Activated CD4-positive, alpha-beta T cell treated with anti-CD3 and anti-CD28 coated beads, Interleukin-2, amount 50 U/mL, for 16 hours (primary cell): Measurements from ENCODE around the gene PDGFB.
A peak's percentile ranks its signal among the peaks of the same experiment; 100 is the strongest.
"Not testable (repeated sequence)": the region's sequence is repeated elsewhere in the genome, so short reads cannot be mapped to it uniquely, and the experiment has no call there.

Experiments
- DNase-seq: peaks from one replicate; pipeline ENCODE4 v3.0.0-alpha.2; 2020

Gene PDGFB

DNA sequence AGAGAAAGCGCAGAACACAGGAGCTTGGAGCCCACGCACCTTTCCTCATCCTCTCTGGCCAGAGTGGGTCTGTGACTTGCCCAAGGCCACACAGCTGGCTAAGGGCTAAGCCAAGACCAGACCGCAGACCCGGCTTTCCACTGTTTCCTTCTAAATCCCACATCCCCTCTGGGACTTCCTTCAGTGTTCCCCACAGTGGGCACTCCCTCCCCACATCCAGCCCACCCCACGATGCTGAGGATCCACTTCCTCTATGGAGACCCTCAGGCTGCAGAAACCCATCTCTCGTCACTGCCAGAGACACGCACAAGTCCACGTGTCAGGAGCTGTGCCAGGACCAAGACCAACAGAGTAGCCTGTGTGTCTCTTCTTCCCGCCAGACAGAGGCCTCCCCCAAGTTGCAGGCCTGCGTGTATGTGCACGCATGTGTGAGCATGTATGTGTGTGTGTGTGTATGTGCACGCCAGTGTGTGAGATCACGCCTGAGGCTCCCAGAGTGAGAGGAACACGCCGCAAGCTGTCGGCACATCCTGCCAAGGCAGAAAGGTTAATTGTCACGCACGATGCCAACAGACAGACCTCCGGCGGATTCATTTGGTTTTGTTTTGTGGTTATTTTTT is 21.6 kb downstream of the PDGFB start:
- DNase-seq = no peak

DNA sequence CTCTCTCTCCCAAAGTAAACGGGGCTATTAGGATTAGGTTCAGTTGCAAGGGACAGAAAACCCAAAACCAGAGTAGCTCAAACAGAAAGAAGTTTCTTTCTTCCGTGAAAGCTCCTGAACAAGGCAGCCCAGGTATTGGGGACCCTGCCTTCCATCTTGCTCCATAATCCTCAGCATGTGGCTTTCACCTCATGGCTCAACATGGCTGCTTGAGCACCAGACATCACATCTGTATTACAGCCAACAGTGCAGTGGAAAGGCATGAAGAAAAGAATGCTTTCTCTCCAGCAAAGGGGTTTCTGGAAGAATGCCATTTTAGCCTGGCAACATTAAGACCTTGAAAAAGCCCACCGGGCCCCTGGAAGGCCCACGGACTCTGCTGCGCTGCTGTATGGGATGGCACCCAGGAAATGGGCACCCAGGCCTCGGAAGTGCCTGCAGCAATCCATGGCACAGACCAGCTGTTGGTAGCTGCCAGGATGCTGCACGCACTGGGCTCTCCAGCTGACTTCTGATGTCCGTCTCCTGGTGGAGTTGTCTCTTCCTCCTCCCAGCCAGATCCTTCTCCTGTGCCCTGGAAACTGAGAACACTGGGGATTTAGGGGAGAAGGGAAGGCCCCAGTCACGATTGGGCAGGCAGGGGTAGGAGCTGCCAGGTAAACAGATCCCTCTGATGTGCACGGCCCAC is 22.6 kb downstream of the PDGFB start:
- no peak for DNase-seq

DNA sequence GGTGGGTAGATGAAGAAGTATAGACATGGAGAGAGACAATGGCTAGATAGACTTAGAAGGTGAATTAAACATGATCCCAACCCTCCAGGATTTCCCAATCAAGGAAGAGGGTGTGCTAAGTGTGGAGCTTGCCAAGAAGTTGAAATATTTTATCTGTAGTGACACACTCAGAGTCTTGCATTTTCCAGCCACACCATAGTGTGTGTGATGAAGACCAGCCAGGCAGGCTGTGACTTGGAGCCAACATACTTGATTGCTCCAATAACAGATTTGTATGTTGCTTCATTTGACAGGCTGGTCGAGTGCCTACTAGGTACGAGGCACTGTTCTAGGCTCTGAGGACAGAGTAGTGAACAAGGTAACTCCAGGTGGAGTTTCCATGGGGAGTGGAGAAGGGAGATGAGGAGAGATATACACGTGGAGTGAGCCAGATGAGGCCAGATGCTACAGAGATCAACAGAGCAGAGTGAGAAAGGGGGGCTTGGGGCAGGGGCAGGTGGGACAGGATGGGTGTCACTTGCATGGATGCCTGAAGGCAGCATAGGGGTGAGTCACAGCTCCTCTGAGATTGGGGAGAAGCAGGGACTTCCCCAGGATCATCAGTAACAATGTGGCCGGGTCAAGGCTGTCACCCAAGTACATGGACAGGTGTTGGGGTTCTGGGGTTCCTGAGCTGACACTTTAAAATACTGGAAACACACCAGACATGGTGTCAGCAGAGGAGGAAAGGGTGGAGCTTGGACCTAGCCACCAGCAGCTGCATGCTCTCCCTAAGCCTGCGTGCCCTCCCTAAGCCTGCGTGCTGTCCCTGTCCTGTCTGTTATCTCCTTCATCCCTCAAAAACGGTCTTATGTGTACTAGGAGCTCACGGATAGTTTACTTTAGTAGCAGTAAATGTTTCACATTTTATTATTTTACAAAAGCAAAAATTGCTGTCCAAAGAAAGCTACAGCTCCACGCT is 23.6 kb downstream of the PDGFB start:
- no peak for DNase-seq

DNA sequence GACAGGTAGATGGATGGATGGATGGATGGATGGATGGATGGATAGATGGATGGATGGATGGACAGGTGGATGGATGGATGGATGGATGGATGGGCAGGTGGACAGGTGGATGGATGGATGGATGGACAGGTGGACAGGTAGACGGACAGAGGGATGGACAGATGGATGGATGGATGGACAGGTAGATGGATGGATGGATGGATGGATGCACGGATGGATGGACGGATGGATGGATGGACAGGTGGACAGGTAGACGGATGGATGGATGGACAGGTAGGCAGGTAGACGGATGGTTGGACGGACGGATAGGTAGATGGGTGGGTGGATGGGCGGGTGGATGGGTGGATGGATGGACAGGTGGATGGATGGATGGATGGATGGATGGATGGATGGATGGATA is 24.3 kb downstream of the PDGFB start:
- DNase-seq = no peak

DNA sequence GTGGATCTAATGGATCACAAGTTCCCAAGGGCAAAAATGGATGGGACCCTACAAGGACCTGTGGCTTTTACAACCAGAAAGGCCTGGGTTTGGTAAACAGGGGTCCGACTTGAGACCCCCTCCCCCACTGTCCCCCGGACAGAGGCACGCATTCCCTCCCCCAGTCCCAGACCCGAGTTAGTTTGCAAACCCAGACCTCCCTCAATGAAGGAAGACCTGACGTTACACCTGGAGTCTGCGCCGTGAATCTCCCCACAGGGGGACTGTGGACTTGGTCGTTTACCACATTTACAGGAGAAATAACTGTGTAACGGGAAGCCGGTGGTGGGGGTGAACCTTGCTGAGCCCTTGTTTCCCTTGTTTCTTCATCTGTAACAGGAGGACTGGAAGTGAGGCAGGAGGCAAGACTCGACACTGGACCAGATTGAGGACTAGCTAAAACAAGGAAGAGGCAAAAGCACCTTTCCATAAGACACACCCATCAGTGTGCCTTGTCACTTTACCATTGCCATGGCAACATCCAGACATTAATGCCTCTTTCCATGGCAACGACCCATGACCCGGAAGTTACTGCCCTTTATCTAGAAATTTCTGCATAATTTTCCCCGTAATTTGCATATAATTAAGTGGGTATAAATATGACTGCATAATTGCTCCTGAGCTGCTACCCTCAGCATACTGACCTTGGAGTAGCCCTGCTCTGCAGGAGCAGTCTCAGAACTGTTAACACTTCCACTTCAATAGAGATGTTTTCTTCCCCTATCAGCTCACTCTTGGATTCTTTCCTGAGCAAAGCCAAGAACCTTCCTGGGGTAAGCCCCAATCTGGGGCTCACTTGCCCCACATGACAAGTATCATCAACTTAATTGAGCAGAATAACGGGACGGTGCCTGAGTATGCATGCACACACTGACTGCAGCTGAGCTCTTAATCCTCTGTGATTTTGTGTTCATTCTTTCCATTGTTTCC is 25.4 kb downstream of the PDGFB start:
- DNase-seq = no peak

DNA sequence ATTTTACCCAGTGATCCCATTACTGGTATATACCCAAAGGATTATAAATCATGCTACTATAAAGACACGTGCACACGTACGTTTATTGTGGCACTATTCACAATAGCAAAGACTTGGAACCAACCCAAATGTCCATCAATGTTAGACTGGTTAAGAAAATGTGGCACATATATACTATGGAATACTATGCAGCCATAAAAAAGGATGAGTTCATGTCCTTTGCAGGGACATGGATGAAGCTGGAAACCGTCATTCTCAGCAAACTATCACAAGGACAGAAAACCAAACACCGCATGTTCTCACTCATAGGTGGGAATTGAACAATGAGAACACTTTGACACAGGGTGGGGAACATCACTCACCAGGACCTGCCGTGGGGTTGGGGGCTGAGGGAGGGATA is 26.4 kb downstream of the PDGFB start:
- not testable (repeated sequence) for DNase-seq

DNA sequence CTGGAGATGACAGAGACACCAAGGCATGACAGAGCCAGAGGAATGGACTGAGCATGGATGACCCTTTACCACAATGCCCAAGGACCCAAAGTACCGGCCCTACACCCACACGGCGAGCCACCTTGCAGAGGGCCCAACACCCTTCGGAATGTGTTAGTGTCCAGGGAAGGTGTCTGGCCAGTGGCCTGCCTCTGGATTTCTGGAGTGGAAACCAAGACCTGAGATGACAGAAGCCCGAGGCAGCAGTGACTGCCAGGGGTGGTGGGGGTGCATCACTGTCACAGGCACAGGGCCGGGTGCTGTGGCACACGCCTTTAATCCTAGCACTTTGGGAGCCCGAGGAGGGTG is 28.7 kb downstream of the PDGFB start:
- no peak for DNase-seq

DNA sequence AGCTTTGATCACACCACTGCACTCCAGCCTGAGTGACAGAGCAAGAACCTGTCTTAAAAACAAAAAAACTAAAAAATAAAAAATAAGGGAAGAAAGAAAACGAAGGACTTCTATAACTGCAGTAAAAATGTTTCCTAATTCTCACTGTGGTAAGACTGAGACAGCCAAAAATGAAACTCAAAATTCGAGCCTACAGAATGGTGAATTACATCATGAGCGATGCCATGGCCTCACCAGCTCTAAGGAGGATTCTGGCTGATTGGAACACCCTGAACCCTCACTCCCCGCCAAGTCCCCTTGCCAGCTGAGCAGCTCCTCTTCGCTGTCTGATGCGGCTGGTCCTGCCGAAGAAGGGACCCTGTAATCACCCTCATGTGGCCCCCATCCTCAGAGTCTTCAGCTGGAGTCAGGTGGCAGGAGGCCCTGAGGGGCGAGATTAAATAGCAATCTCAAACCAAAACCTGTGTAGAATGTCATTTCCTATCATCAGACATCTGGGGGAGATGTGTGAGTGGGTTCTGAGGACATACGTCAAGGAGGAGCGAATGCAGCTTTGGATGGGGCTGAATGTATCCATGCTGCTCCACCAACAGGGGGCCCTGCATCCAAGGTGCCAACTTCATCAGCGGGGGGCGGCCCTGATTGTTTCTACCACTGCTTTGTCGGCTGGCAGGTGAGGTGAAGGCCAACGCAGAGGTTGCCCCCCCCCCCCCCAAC is 29.2 kb downstream of the PDGFB start:
- no peak for DNase-seq

DNA sequence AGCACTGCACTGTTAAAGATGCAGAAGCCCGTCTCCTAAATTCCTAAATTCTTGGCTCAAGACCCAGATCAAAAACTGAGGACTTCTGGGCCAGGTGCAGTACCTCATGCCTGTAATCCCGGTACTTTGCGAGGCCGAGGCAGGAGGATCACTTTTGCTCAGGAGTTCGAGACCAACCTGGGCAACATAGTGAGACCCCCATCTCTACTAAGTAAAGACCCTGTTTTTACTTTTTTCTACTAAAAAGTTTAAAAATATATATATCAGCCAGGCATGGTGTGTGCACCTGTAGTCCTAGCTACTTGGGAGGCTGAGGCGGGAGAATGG is 29.7 kb downstream of the PDGFB start:
- DNase-seq = no peak

DNA sequence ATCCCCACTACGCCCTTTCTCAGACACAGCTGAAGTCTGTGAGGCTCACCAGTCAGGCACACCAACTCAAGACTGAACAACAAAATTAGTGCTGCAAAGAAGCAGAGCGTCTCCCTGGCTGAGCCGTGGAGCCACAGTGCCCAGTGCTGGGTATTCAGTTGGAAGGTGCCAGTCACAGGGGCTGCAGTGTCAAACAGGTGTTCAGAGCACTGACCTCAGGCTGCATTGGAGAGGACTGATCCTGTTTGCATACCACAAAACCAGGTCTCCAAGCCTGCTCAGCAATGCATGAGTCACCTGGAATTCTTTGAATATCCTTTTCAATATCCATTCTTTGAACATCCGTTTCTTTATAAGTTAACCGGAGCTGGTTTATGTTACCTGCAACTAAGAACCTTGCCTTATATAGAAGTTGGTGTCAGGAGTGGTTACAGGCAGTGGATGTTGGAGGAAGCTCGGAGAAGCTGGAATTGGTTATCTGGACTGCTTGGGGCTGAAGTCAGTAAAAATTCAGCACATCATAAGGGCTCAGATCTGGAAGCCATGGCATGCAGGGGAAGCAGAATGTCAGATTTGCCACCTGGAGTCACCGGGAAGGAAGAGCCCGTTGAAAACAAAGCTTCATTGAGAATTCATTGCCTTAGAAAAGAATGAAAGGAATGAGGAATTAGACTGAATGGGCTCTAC is 30.3 kb downstream of the PDGFB start:
- no peak for DNase-seq

DNA sequence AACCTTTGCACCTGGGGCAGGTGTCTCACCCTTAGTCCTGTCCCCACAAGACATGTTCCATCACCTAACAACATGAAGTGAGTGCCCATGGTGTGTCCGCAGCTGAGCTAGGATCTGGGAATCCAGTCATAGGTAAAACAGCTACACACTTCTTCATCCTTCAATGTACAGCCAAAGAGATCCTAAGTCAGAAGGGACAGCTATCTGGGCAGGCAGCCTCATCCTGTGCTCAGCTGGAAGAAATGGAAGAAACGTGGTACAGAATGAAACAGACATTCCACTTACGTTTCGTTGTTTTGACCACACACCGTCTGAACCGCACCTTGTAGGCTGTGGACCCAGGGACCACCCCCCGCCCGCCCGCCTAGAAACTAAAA is 30.8 kb downstream of the PDGFB start:
- DNase-seq = no peak

DNA sequence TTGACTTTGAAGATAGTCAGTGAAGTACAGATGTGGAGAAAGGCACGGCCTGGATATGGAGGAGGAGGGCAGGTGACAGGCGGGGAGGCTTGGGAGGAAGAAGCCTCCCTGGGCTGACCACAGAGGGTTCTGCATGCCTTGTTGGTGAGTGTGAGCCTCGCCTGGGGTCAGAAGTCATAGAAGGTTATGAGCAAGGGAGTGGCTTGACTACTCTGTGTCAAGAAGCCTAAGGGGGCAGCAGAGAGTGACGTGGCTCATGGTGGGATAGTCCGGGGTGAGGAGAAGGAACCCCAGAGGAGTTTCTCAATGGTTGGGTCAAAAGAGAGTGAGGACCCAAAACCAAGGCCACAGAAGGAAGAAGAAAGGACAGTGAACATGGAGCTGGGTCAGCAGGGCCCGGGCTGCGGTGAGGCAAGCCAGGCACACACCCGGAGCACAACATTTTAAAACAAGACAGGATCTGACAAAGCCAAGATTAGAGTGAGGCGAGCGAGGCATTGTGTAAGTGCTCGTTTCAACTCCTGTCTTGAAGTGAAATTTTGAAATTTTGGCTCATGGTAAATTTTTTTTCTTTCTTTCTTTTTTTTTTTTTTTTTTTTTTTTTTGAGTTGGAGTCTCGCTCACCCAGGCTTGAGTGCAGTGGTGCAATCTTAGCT is 31.9 kb downstream of the PDGFB start:
- DNase-seq = no peak

DNA sequence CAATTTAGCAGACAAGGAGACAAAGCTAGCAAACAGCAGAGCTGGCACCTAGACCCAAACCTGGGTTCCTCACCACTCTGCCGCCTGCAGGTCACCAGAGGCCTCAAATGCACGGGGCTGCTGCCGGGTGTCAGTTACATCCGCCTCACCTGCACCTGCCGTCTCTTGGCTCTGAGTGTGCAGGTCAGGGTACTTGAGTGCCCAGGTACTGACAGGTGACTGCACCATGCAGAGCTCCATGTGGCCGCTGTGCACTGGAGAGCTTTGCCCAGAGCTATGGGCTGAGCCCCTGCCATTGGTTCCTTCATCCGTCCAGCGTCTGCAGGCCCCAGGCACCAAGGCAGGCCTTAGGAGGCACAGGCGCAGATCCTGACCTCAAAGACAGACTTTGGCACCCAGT is 35.0 kb downstream of the PDGFB start:
- no peak for DNase-seq

DNA sequence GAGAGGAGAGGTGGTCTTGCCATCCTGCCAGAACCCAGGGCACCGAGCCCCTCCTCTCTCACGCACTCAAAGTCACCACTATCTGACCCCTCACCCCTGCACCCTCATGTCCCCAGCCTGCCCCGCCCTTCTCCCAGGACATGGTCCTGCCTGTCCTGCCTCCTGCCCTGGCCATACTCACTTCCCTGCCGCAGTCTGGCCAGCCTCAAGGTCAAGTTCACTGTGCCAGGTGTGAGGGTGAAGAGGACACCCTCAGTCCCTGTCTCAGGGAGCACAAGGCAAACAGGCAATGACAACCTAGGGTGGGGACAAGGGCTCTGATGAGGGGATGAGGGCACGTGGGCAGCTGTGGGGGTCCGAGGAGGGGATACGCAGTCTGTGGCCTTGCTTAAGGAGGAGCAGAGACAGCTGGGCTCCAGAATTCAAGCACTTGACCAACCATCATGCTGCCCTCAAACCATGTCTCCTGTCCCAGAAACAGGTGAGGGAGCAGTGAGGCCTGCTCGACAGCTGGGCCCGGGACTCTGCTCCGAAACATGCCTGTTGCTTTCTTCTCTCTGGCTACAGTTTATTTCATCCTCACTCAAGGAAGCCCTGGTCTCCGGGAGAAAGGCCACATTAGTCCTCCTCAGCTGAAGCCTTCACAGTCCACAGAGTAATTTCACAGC is 36.6 kb downstream of the PDGFB start:
- no peak for DNase-seq

DNA sequence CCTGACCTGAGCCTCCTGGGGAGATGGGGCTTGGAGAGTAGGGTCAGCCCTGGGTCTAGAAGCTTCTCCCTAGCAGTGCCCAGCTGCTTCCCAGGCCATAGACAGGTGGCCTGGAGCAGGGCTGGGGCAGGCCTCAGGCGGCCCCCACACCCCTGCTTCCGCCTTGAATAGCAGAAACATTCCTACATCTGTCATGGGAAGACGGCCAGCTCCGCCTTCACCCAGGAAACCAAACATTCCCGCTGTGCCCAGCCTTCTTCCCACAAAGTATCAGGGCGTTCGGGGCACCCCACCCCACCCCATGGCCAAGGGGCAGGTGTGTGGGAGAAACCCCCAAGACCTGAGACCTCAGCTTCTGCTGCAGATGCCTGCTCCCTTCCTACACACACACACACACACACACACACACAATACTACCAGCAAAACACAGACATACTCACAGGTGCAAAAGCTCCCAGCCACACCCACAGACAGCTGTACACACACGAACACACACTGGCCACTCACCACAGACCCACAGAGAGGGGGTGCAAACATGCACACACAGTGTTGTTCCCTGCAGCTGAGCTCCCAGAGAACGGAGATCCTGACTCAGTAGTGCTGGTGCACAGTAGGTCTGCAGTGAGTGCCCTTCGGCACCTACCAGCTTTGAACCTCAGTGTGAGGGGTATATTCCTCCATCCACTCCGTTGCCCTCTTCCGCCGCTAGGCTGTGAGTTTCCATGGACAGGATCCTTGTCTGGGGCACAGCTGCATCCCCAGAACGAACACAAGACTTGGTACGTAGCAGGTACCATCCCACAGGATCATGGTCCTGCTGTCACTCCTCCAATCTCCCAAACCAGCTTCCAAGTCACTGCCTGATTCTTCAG is 37.4 kb downstream of the PDGFB start:
- no peak for DNase-seq

DNA sequence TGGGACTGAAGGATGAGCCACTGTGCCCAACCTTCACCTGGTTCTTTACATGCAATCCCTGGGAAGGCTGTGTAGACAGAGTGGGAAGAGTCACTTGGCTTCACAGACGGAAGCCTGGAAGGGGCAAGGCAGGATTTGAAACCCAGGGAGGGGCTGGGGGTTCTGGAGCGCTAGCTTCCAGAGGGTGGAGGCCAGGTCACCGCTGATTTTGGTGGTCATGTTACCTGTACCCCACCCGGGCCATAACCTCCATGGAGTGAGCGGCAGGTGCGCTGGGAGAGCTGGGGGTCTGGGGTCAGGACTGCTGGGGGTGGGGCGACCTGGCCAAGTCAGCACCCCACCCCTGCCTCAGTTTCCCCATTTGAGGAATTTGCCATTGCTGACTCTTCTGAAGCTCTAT is 38.3 kb downstream of the PDGFB start:
- DNase-seq = no peak

DNA sequence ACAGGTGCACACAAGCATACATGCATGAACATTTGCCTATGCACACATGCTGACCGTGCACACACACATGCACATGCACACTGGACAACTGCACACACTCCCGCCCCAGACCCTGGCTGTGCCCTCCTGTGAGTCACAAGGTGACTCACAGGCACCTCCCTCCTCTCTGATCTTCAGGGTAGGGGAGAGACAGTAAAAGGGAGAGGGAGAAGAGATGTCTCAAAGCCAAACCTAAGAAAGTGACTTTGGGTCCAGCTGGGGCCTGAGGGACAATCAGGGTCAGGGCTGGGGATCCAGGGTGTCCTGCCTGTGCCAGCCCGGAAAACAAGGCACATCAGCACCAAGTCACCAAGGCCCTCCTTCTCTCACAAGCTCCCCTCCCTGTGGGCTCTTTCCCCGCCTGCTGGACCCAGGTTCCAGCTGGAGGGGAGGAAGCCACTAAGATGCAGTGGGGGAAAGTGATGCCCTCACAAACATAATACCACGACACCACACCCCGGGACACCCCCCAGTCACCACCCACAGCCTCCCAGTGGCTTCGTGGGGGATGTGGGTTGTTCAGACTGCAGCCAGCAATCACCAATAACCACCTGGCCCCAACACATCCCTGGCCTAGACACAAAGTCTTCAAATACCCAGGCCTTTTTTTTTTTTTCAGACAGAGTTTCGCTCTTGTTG is 39.3 kb downstream of the PDGFB start:
- peak; percentile 34 for DNase-seq

DNA sequence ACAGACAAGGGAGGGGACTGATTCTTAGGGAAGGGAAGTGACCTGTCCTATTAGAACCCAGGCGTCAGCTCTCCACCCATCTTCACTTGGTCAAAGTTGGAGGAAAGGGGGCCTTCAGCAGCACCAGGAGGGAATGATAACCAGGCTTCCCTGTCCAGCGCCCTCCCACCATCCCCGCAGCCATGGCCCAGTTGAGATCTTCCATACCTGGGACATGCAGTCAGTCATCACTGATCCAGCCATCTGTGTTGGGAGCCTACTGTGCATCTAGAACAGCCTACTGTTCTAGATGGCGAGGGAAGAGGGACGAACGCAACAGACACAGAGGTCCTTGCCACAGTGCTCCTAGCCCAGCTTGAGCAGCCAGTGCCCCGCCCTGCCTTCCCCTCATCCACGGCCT is 40.6 kb downstream of the PDGFB start:
- DNase-seq = no peak

DNA sequence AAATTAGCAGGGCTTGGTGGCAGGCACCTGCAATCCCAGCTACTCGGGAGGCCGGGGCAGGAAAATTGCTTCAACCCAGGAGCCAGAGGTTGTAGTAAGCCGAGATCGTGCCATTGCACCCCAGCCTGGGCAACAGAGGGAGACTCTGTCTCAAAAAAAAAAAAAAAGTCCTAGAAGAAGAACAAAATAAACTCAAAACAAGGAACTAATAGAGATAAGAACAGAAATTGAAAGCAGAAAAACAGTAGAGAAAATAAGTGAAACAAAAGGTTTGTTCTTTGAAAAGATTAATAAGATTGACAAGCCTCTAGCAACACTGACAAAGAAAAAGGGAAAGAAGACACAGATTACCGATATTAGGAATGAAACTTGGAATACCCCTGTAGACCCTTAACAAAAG is 47.2 kb downstream of the PDGFB start:
- no peak for DNase-seq
